HCT116 (cell line): ENCODE results near the gene IGFALS. TPM values are rescaled to one million over a fixed set of nuclear protein-coding genes. Genes with fewer than 3 reads are reported as not detected.

Source experiments
- ATAC-seq: fragments of 200-7000 bp; cut with Tn5 transposase; 2 replicates; pipeline ENCODE4 v1.9.1; 2020; ENCODE audit warnings: mild to moderate bottlenecking, moderate library complexity
- BruUV-seq: library from RNA; stranded (reverse); fragments of 400-500 nt; replicated peaks from 2 replicates; lab custom pipeline; 2021; lab: Mats Ljungman, UMichigan
- CTCF ChIA-PET: fragments of 300-600 bp; sonication (Branson Sonifier 250); formaldehyde crosslinking; loops from one replicate; lab custom pipeline; 2021; ENCODE audit warnings: antibody characterized with exemption; lab: Charles Lee
- POLR2A ChIA-PET: fragments of 300-600, 350-600 bp; sonication (Branson Sonifier 250); formaldehyde crosslinking; loops from one replicate; lab custom pipeline; 2021; ENCODE audit warnings: antibody characterized with exemption; lab: Charles Lee
- RAD21 ChIA-PET, 2 experiments: fragments of 300-600 bp; sonication (Branson Sonifier 250); formaldehyde crosslinking; loops; one replicate each; lab custom pipeline; 2023; ENCODE audit warnings: low total read pairs in 2 of 2; ENCODE audit not compliant: uncharacterized antibody in 2 of 2, unreplicated experiment in 2 of 2, low non-redundant PET in 1 of 2; lab: Charles Lee
- DNase-seq: peaks from one replicate; pipeline ENCODE4 v3.0.0-alpha.2; 2010; ENCODE audit warnings: low read depth, low spot score
- H2AFZ ChIP-seq: fragments of 200-600 bp; shearing (Covaris generic), sonication (generic); 2 replicates; pipeline ENCODE4 v1.6.1; 2017; ENCODE audit warnings: low read depth, mixed run types, mixed read lengths, antibody characterized with exemption, low read length; ENCODE audit not compliant: poor library complexity, severe bottlenecking
- H3K27ac ChIP-seq: 2 replicates; pipeline ENCODE4 v1.5.1; 2012; ENCODE audit warnings: low read depth, low read length
- H3K27me3 ChIP-seq: fragments of 200-600 bp; sonication (generic); 2 replicates; pipeline ENCODE4 v1.6.1; 2016; ENCODE audit warnings: mixed run types, low read length, mixed read lengths; ENCODE audit not compliant: insufficient read depth
- H3K36me3 ChIP-seq, 2 experiments: fragments of 200-500 bp in 1 of 2; fragments of 200-600 bp in 1 of 2; sonication (Bioruptor generic) in 1 of 2; sonication (generic) in 1 of 2; 2 replicates each; pipeline versions ENCODE4 v1.5.1 to v1.6.1; 2014 to 2016; ENCODE audit warnings: low read length in 2 of 2, inconsistent platforms in 1 of 2, mixed read lengths in 1 of 2, mixed run types in 1 of 2; ENCODE audit not compliant: insufficient read depth in 2 of 2, control insufficient read depth in 1 of 2
- H3K4me1 ChIP-seq, 2 experiments: fragments of 200-600 bp in 1 of 2; sonication (generic) in 1 of 2; 2 replicates each; pipeline versions ENCODE4 v1.5.1 to v1.6.1; 2012 to 2017; ENCODE audit warnings: low read length in 2 of 2, inconsistent platforms in 1 of 2, mild to moderate bottlenecking in 1 of 2, mixed read lengths in 1 of 2, mixed run types in 1 of 2, moderate library complexity in 1 of 2; ENCODE audit not compliant: insufficient read depth in 2 of 2, control insufficient read depth in 1 of 2
- H3K4me2 ChIP-seq: fragments of 200-600 bp; sonication (generic); 2 replicates; pipeline ENCODE4 v1.6.1; 2017; ENCODE audit warnings: mixed run types, low read length, mixed read lengths
- H3K4me3 ChIP-seq, 2 experiments: fragments of 200-600 bp in 1 of 2; sonication (generic) in 1 of 2; replicated peaks in 1 of 2; 2 replicates each; pipeline ENCODE4 v1.5.1; 2011 to 2016; ENCODE audit warnings: low read length in 2 of 2, control low read depth in 1 of 2, low read depth in 1 of 2, mild to moderate bottlenecking in 1 of 2, mixed read lengths in 1 of 2, mixed run types in 1 of 2
- H3K79me2 ChIP-seq: fragments of 200-600 bp; sonication (generic); 2 replicates; pipeline ENCODE4 v1.6.1; 2017; ENCODE audit warnings: mild to moderate bottlenecking, mixed run types, low read length, moderate library complexity, mixed read lengths; ENCODE audit not compliant: insufficient read depth
- H3K9ac ChIP-seq: fragments of 200-600 bp; sonication (generic); 2 replicates; pipeline ENCODE4 v1.6.1; 2016; ENCODE audit warnings: low read length, mixed read lengths
- H3K9me2 ChIP-seq: fragments of 200-600 bp; sonication (generic), shearing (Covaris generic); 2 replicates; pipeline ENCODE4 v1.6.1; 2017; ENCODE audit warnings: mixed run types, mild to moderate bottlenecking, moderate library complexity; ENCODE audit not compliant: insufficient read depth
- H3K9me3 ChIP-seq, 2 experiments: fragments of 200-500 bp in 1 of 2; fragments of 200-600 bp in 1 of 2; sonication (Bioruptor generic) in 1 of 2; sonication (generic) in 1 of 2; 2 replicates each; pipeline ENCODE4 v1.6.1; 2014 to 2017; ENCODE audit warnings: low read length in 2 of 2, mixed read lengths in 2 of 2, inconsistent platforms in 1 of 2, low read depth in 1 of 2, mild to moderate bottlenecking in 1 of 2, mixed run types in 1 of 2, moderate library complexity in 1 of 2; ENCODE audit not compliant: control insufficient read depth in 1 of 2, insufficient read depth in 1 of 2
- H4K20me1 ChIP-seq: fragments of 200-600 bp; sonication (generic), shearing (Covaris generic); 2 replicates; pipeline ENCODE4 v1.6.1; 2017; ENCODE audit warnings: mixed run types, mild to moderate bottlenecking, moderate library complexity; ENCODE audit not compliant: insufficient read depth
- CEBPB ChIP-seq: IDR thresholded peaks from 2 replicates; pipeline ENCODE4 v1.6.1; 2012; ENCODE audit warnings: low read depth
- EGR1 ChIP-seq: IDR thresholded peaks from 2 replicates; pipeline ENCODE4 v1.6.1; 2012; ENCODE audit warnings: low read depth
- ELF1 ChIP-seq: IDR thresholded peaks from 2 replicates; pipeline ENCODE4 v1.6.1; 2012; ENCODE audit warnings: low read depth, borderline replicate concordance
- EZH2 ChIP-seq: fragments of 200-600 bp; sonication (generic); IDR thresholded peaks from 2 replicates; pipeline ENCODE4 v1.6.1; 2017; ENCODE audit warnings: antibody characterized with exemption, mixed run types
- EZH2phosphoT487 ChIP-seq: fragments of 200-600 bp; IDR thresholded peaks from 2 replicates; pipeline ENCODE4 v1.6.1; 2018; ENCODE audit warnings: antibody characterized with exemption, borderline replicate concordance
- JUND ChIP-seq: IDR thresholded peaks from 2 replicates; pipeline ENCODE4 v1.6.1; 2012
- POLR2A ChIP-seq: IDR thresholded peaks from 2 replicates; pipeline ENCODE4 v1.7.0; 2011; ENCODE audit warnings: borderline replicate concordance; ENCODE audit not compliant: insufficient read depth, insufficient read length; ENCODE audit errors: extremely low read depth
- POLR2AphosphoS5 ChIP-seq: IDR thresholded peaks from 2 replicates; pipeline ENCODE4 v1.6.1; 2011; ENCODE audit warnings: mild to moderate bottlenecking, low read depth, low read length, moderate library complexity
- RAD21 ChIP-seq: IDR thresholded peaks from 2 replicates; pipeline ENCODE4 v1.6.1; 2012; ENCODE audit warnings: low read depth, mild to moderate bottlenecking
- YY1 ChIP-seq: IDR thresholded peaks from 2 replicates; pipeline ENCODE4 v1.6.1; 2011; ENCODE audit warnings: low read length, low read depth, moderate library complexity, mild to moderate bottlenecking; ENCODE audit not compliant: insufficient replicate concordance; ENCODE audit errors: extremely low read depth
- ZFX ChIP-seq: fragments of 450-650 bp; IDR thresholded peaks from 2 replicates; pipeline ENCODE4 v1.6.1; 2017
- ZNF274 ChIP-seq: fragments of 200-500 bp; sonication (Bioruptor generic); IDR thresholded peaks from 2 replicates; pipeline ENCODE4 v1.6.1; 2014; ENCODE audit warnings: mild to moderate bottlenecking, low read depth, low read length, inconsistent platforms
- intact Hi-C: fragments of 100-400 bp; cut with micrococcal nuclease; formaldehyde crosslinking; loops from 2 replicates; pipeline ENCODE4 v1.10.0; 2022
- total RNA-seq: library from RNA; stranded (reverse); gene quantifications from one replicate; pipeline ENCODE4 v1.2.1, GENCODE V29; 2021; ENCODE audit not compliant: unreplicated experiment
- TF ChIP-seq, protein P1 (sequence below): IDR thresholded peaks from 2 replicates; pipeline ENCODE4 v1.6.1; 2011; ENCODE audit warnings: mild to moderate bottlenecking, low read length, moderate library complexity; ENCODE audit not compliant: insufficient replicate concordance; ENCODE audit errors: extremely low read depth
- TF ChIP-seq, protein P2 (sequence below): IDR thresholded peaks from 2 replicates; pipeline ENCODE4 v1.6.1; 2012
- TF ChIP-seq, protein P3 (sequence below), 3 experiments: fragments of 200-600 bp in 1 of 3; sonication (generic) in 1 of 3; IDR thresholded peaks in 2 of 3; conservative IDR thresholded peaks in 1 of 3; 2 replicates each; pipeline ENCODE4 v1.5.1; 2012 to 2017; ENCODE audit warnings: low read depth in 2 of 3, low read length in 2 of 3, antibody characterized with exemption in 1 of 3, borderline replicate concordance in 1 of 3, control low read depth in 1 of 3, mild to moderate bottlenecking in 1 of 3, mixed read lengths in 1 of 3, mixed run types in 1 of 3, moderate library complexity in 1 of 3; ENCODE audit not compliant: insufficient read depth in 1 of 3

IGFALS gene
- total RNA-seq, 1 experiment from 2014 or later, result 0.10 TPM

DNA sequence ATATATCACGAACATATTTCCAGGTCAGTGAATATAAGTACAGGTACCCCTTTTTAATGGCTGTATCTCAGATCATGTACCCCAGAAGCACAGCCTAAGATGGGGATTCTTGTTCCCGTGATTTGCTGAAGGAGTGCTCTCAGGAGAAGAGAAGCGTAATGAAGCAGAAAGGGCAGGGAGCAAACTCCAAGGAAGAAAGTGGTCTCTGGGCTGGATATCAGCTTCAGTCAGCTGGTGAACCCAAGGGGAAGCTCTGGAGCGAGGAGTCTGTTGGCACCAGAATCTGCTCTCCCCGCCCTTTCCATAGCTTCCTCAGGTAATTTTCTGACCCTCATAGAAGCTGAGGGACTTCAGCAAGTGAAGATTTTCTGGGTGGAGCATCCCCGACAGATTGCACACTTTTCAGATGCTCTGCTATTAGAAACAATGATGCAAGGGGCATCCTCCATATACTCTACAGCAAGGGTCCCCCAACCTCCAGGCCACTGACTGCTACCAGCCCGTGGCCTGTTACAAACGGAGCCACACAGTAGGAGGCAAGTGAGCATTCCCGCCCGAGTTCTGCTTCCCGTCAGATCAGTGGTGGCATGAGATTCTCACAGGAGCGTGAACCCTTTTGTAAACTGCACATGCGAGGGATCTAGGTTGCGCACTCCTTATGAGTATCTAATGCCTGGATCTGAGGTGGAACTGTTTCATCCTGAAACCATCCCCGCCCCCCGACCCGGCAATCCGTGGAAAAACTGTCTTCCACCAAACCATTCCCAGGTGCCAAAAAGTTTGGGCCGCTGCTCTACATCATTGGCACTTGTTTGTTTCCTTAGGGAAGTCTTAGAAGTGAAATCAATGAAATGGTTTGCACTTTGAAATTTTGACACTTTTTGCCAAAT is 37.9 kb upstream of the IGFALS start:
- peaks cover 8% of the 10 kb centered on the region in 2 experiments for H3K4me1 ChIP-seq
- TF ChIP-seq, protein P1, sequence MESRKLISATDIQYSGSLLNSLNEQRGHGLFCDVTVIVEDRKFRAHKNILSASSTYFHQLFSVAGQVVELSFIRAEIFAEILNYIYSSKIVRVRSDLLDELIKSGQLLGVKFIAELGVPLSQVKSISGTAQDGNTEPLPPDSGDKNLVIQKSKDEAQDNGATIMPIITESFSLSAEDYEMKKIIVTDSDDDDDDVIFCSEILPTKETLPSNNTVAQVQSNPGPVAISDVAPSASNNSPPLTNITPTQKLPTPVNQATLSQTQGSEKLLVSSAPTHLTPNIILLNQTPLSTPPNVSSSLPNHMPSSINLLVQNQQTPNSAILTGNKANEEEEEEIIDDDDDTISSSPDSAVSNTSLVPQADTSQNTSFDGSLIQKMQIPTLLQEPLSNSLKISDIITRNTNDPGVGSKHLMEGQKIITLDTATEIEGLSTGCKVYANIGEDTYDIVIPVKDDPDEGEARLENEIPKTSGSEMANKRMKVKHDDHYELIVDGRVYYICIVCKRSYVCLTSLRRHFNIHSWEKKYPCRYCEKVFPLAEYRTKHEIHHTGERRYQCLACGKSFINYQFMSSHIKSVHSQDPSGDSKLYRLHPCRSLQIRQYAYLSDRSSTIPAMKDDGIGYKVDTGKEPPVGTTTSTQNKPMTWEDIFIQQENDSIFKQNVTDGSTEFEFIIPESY, result no peak
- TF ChIP-seq EZH2, result no peak
- DNase-seq (no peak), ATAC-seq (no peak)
- no peak overlapping the region for H3K4me2 ChIP-seq
- RAD21 ChIA-PET, result no interaction called here
- CTCF ChIA-PET, result no interaction called here
- no peaks in the 10 kb centered on the region for H3K9me3 ChIP-seq
- no TSS peak for BruUV-seq
- peaks cover 33% of the 10 kb centered on the region for H3K79me2 ChIP-seq
- intact Hi-C loops, result no loop called here
- no peak overlapping the region for H3K4me3 ChIP-seq
- 0 out of 4 replicates have a peak, but pooled peaks cover 0 to 7% of the 10 kb centered on the region in 2 experiments for H3K36me3 ChIP-seq
- no peaks in the 10 kb centered on the region for H3K9me2 ChIP-seq
- POLR2A ChIA-PET, result no interaction called here
- H3K27ac ChIP-seq, result no peak overlapping the region
- peaks cover 5% of the 10 kb centered on the region; the same call in 1 of the 2 replicates for H4K20me1 ChIP-seq
- no peak overlapping the region for H3K9ac ChIP-seq
- no peak overlapping the region for H2AFZ ChIP-seq
- H3K27me3 ChIP-seq, result no peaks in the 10 kb centered on the region

DNA sequence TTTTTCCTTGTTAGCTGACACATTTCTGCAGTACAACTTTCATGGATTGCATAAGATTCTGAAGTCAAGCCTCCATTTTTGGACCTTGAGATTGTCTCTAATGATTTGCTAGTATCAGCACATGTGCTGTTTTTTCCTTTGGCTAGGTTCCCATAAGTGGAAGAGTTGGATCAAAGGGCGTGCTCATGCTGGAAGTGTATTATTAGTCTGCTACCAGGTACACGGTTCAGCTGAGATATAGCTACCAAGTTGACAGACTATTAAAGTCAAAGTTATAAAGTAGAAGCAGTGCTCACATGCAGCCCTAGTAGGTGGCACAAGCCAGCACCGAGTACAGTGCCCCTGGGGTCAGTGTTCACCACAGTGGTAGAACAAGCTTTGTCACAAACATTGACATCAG is 36.7 kb upstream of the IGFALS start:
- ChIA-PET POLR2A (no interaction called here), CTCF (no interaction called here), RAD21 (no interaction called here)
- Histone ChIP-seq H3K27ac (no peak overlapping the region), H3K4me1 (peaks cover 13 to 17% of the 10 kb centered on the region in 2 experiments), H3K79me2 (peaks cover 33% of the 10 kb centered on the region), H3K9me3 (no peaks in the 10 kb centered on the region), H3K9me2 (no peaks in the 10 kb centered on the region), H3K4me3 (no peak overlapping the region), H4K20me1 (peaks cover 5% of the 10 kb centered on the region; the same call in 1 of the 2 replicates), H3K27me3 (no peaks in the 10 kb centered on the region), H3K9ac (no peak overlapping the region), H3K36me3 (0 out of 4 replicates have a peak, but pooled peaks cover 0 to 7% of the 10 kb centered on the region in 2 experiments), H2AFZ (no peak overlapping the region), H3K4me2 (no peak overlapping the region)
- no peak for DNase-seq
- TF ChIP-seq, protein P2, sequence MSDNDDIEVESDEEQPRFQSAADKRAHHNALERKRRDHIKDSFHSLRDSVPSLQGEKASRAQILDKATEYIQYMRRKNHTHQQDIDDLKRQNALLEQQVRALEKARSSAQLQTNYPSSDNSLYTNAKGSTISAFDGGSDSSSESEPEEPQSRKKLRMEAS, result no peak
- TF ChIP-seq JUND (no peak), CEBPB (no peak), ZFX (no peak), YY1 (no peak), RAD21 (no peak), ELF1 (no peak), POLR2AphosphoS5 (no peak), POLR2A (no peak), ZNF274 (no peak), EZH2phosphoT487 (no peak), EGR1 (no peak)
- TF ChIP-seq, protein P3, sequence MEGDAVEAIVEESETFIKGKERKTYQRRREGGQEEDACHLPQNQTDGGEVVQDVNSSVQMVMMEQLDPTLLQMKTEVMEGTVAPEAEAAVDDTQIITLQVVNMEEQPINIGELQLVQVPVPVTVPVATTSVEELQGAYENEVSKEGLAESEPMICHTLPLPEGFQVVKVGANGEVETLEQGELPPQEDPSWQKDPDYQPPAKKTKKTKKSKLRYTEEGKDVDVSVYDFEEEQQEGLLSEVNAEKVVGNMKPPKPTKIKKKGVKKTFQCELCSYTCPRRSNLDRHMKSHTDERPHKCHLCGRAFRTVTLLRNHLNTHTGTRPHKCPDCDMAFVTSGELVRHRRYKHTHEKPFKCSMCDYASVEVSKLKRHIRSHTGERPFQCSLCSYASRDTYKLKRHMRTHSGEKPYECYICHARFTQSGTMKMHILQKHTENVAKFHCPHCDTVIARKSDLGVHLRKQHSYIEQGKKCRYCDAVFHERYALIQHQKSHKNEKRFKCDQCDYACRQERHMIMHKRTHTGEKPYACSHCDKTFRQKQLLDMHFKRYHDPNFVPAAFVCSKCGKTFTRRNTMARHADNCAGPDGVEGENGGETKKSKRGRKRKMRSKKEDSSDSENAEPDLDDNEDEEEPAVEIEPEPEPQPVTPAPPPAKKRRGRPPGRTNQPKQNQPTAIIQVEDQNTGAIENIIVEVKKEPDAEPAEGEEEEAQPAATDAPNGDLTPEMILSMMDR (IDR thresholded peaks at IDR 0.05 in 2 of 3, conservative IDR thresholded peaks at IDR 0.05 in 1 of 3; ENCODE audit: borderline replicate concordance in 1 of 3, insufficient read depth in 1 of 3, low read depth in 2 of 3, low read length in 2 of 3), result no peak
- ATAC-seq, result no peak
- no TSS peak for BruUV-seq
- intact Hi-C loops, result no loop called here
